GM19025 (cell line): ENCODE measurements around the gene RAD52.
"Not testable (repeated sequence)": the region's sequence is repeated elsewhere in the genome, so short reads cannot be mapped to it uniquely, and the experiment has no call there.

Experiments
- ATAC-seq: cut with Tn5 transposase; IDR thresholded peaks from one replicate; pipeline ENCODE4 v1.9.1; 2021; ENCODE audit warnings: mild to moderate bottlenecking, low read depth, moderate library complexity; ENCODE audit not compliant: unreplicated experiment

Gene RAD52

DNA sequence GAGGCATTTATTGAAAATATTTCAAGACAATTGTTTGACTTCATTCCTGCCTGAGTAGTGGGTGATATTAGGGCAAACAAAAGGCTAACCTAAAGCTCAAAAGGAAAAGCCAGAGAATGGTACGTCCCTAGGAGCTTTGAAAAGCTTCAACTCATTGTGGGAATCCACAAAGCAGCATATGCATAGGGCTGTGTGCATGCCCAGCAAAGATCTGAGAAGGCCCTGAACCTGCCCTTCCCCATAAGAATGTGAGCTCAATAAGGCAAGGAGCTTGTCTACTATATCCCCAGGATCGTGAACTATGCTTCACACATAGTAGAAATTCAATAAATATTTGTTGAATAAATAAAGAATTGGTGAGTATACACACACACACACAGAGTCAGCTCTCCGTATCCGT lies 19.1 kb upstream of the RAD52 start:
- no peak for ATAC-seq

DNA sequence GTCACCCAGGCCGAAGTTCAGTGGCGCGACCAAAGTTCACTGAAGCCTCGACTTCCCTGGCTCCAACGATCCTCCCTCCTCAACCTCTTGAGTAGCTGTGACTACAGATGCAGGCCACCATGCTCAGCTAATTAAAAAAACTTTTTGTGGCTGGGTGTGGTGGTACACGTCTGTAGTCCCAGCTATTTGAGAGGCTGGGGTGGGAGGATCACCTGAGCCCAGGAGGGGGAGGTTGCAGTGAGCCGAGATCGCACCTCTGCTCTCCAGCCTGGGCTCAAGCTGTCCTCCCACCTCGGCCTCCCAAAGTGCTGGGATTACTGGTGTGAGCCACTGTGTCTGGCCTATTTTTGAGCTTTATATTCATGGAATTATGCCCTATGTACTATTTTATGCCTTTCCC lies 18.1 kb upstream of the RAD52 start:
- no peak for ATAC-seq

DNA sequence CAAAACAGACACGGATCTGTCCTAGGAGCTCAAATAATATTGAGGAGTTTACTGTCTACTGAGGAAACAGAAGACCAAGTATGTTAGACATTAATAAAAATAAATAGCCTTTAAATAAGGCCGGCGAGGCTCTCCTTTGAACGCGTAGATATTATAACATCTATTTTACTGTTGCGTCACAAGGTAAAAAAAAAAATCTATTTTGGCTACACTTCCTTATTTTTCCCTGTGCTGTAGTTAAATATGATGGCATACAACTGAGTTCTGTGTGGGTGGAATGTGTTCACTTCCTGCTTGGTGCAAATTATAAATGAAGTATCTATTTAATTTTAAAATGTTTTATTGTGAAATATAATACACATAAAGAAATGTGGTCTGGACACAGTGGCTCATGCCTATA lies 17.2 kb upstream of the RAD52 start:
- ATAC-seq: no peak

DNA sequence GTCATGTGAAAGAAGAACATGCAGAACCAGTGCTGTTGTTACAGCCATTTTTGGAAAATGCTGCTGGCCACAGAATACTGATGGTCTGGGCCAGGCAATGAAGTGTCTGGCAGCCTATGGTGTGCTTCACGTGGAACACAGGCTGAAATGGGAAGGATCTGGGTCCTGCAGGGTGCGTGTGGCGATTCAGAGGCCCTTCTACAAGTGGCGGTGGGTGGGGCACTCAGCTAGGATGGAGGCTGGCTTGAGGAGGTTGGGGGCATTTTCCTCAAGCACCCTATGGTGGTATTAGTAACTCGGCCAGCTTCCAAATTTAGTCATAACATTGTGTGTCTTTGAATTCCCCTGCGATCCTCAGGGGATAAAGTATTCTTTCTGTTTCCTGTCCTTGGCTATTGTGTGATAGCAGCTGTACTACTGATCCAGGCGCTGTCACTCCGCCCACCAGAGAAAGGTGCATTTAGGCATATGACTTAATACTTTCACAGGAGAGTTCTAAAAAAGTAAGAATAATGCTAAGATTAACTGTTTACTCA lies 9.2 kb upstream of the RAD52 start:
- ATAC-seq: no peak

DNA sequence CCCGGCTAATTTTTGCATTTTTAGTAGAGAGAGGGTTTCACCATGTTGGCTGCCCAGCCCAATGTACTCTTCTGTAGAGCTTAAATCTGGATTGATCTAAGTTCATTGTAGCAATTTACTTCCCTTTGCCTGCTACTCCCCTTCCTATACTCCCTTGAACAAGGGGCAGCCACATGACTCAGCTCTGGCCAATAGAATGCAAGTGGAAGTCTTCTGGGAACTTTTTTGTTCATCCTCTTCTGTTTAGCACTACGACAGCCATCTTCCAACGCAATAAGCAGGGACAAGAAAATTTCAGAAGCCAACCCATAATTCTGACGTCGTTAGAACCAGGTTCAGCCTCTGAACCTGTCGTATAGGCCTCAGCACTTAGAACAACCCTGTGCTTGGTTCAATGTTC lies 6.4 kb upstream of the RAD52 start:
- ATAC-seq: no peak

DNA sequence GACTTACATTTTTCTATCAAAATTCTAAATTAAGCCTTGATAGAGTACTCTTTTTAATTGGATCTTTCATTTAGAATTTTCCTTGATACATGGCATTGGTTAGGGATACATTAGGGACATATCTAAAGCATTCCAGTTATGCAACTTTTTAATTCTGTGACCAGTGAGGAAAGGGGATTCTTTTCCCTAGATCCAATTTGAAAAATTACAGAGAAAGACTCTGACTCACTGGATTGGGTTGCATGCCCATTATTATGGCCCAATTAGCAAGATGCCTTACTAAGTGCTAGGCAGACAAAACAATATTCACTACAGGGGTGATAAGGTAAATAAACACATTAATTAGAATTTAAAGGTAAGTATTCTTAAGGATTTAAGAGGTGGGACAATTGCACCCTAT lies 5.2 kb upstream of the RAD52 start:
- no peak for ATAC-seq

DNA sequence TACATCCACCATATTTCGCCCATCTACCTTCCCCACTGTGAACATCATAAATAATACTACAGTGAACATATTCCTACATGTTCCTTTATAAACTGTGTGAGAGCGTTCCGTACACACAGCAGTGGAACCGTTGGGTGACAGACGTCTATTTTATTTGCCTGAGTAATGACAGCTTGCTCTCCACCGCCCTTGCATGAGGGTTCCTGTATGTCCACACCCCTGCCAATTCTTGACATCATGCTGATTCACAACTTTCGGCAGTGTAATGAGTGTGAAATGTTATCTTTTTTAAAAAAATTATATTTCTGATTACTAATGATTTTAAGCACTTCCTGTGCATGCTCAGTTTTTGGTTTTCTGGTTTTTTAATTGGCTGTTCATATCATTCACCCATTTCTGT lies 4.3 kb upstream of the RAD52 start:
- no peak for ATAC-seq

DNA sequence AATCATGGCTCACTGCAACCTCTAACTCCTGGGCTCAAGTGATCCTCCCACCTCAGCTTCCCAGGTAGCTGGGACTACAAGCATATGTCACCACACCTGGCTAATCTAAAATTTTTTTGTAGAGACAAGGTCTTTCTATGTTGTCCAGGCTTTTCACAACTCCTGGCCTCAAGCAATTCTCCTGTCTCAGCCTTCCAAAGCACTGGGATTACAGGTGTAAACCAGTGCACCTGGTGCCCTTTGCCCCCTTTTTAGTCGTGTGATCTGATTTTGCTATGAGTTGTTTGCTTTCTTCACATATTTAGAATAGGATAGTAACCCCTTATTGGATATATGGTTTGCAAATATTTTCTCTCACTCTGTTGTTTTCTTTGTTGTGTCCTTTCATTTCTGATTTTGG lies 1.7 kb upstream of the RAD52 start:
- ATAC-seq: no peak

DNA sequence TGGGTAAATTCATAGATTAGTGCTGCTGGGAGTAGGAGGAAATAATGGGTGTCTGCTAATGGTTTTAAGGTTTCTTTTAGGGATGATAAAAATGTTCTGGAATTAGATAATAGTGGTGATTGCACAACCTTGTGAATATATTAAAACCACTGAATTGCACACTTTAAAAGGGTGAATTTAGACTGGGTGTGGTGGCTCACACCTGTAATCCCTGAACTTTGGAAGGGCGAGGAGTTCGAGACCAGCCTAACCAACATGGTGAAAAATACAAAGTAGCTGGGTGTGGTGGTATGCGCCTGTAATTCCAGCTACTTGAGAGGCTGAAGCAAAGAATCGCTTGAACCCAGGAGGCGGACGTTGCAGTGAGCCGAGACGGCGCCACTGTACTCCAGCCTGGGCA lies 1.3 kb downstream of the RAD52 start:
- ATAC-seq: no peak

DNA sequence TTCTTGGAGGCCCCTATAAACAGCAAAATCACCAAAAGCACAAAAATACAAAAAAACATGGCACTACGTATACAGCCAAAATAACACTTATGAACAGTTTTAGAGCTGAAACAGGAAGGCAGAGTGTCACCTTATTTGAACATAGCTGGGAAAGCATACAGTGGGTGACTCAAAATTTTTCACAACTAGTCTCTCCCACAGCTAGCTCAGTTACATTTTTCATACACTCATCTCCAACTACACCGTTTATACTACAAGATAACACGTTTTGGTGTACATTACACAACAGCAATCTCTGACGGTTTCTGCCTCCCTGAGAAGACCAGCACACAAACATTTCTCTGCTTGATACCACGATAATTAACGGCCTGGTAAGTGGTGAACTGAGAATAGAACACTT lies 2.9 kb downstream of the RAD52 start:
- ATAC-seq: no peak

DNA sequence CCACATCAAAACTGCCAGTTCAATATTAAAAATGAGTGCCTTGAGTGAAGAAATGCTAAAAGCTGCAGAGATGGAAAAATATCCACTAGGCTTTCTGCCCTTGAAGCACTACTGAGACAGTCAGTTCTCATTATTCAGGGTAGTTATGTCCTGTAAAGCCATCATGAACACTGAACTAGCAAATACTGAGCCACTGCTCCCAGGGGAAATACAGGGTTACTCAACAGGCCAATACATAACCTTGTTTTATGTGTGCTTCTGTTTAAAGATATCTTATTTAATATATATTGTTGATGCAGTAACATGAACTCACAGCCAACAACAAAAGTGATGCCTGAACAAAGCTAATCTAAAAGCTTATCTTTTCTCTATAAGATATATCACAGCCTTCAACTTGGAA lies 3.3 kb downstream of the RAD52 start:
- no peak for ATAC-seq

DNA sequence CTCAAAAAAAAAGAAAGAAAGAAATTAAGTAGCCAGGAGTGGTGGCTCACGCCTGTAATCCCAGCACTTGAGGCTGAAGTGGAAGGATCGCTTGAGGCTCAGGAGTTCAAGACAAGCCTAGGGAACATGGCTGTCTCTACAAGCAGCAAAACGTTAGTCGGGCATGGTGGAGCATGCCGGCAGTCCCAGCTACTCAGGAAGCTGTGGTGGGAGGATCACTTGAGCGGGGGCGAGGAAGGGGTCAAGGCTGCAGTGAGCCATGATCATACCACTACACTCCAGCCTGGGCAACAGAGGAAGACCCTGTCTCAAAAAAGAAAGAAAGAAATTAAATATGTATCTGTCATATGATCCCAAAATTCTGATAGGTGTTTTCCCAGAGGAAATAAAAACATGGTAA lies 5.3 kb downstream of the RAD52 start:
- ATAC-seq: no peak

DNA sequence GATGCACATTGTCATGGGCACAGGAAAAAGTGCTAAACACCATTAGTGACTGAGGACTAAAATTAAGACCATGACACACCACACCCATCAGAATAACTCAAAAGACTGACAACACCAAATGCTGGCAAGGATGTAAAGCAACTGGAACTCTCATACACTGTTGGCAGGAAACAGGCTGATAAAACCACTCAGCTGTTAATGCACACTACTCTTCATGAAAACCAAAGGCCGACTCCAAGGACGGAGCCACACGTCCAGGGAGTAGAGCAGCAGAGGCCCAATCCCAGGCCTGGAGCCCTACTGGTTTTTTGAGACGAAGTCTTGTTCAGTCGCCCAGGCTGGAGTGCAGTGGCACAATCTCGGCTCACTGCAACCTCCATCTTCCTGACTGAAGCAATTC lies 6.4 kb downstream of the RAD52 start:
- no peak for ATAC-seq

DNA sequence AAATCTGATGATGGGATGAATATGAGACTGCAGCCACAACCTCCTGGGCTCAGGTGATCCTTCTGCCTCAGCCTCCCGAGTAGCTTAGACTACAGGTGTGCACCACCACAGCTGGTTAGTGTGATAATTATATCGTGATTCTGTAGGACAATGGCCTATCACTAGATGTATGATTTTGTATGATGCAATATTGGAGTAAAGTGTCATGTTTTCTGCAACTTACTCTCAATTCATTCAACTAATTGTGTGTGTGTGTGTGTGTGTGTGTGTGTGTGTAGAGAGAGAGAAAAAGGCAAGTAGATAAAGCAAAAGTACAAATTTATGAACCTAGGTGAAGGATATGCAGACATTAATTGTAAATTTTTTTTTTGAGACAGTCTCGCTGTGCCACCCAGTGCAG lies 10.7 kb downstream of the RAD52 start:
- ATAC-seq: no peak

DNA sequence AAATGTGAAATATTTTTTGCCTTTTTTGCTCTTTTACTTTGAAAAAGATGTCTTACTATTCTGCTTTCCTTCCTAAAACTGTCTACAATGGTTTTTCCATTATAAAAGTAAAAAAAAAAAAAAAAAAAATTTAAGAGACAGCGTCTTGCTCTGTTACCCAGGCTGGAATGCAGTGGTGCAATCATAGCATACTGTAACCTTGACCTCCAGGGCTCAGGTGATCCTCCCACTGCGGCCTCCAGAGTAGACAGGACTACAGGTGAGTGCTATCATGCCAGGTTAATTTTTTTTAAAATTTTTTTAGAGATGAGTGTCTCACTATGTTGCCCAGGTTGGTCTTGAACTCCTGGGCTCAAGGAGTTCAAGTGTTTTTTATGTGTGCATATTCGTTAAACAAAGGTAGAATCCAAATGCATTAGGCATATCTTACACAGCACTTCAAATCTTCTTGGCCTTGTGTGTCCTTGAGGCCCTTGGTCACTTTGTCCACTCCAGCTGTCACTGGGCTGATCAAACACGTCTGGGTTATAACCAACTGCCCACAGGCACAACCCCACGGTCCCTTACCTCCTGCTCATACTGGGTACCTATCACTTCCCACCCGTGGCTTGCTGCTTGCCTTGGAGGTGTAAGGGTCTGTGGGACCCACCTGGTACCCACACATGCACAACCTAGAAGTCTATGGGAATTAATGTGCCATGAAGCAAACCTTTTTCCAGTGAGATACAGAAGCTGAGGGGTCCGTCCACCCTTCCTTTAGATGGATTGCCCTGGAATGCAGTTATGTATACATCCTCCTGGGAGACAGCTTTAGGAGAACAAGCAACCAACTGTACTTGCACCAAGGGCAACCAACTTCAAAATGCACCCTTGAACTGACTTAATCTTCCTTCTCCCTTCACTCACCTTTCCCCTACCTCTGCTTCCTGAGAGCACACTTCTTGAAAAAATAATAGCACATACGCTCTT lies 12.8 kb downstream of the RAD52 start:
- no peak for ATAC-seq

DNA sequence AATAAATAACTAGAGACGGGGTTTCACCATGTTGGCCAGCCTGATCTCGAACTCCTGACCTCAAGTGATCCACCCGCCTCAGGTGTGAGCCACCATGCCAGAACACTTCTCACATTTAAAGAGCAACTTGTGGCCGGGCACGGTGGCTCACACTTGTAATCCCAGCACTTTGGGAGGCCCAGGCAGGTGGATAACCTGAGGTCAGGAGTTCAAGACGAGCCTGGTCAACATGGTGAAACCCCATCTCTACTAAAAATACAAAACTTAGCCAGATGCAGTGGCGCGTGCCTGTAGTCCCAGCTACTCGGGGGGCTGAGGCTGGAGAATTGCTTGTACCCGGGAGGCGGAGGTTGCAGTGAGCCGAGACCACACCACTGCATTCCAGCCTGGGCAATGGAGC lies 13.6 kb downstream of the RAD52 start:
- not testable (repeated sequence) for ATAC-seq

DNA sequence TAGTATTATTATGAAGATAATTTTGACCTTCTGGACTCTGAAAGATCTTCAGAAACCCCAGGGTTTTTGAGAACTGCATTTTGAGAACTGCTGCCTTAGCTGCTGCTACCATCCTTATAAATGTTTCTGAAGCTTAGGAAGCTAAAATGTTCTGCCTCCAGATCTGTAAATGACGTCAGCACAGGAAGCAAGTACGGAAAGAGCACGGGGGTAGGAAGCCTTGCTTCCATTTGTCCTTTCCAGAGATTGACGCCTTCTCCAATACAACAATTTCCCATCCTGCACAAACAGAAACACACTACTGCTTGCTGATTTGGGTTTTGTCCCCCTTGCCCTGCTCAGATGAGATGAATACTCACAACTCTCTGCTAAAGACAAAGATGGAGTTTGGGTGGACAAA lies 17.9 kb downstream of the RAD52 start:
- ATAC-seq: no peak

DNA sequence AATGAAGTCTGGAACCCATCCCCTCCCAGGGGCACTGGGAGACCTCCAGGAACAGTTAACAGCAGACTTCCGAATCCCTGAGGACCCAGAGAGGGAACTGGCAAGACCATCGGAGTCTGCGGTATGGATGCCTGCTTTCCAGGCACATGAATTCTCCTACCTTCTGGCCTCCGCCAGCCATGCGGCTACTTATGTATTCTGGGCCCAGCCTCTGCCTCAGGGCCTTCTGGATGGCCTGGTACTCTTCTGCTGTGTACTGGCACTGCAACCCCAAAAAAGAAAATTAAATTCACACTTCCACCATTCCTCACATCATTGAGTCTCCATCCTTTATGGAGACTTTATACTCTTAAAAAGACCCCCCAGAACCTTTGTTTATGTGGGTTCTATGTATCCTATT lies 18.4 kb downstream of the RAD52 start:
- ATAC-seq: no peak

DNA sequence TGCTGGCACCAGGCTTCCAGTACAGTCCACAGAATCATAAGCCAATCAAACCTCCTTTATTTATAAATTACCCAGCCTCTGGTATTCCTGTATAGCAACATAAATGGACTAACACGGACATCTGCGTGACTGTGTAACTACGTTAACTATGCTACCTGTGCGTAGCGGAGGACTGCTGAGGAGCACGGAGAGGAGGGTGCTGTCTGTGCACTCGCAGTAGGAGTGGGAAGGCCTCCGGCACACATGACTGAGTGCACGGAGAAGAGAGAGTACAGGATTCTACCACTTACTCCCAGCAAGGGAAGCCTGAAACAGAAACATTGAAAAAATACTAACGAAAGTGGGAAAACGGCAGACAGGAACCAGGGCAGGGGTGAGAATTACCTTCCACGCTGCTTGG lies 22.9 kb downstream of the RAD52 start:
- no peak for ATAC-seq

DNA sequence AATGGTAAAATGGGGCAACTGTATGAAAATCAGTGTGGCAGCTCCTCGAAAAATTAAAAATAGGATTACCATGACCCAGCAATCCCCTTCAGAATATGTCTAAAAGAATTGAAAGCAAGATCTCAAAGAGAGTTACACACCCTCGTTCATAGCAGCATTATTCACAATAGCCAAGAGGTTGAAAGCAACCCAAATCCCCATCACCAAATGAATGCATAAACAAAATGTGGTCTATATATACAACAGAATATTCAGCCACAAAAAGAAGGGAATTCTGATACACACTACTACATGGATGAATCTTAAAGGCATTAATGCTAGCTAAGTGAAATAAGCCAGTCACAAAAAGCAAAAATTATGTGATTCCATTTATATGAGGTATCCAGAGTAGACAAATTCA lies 27.2 kb downstream of the RAD52 start:
- ATAC-seq: no peak

DNA sequence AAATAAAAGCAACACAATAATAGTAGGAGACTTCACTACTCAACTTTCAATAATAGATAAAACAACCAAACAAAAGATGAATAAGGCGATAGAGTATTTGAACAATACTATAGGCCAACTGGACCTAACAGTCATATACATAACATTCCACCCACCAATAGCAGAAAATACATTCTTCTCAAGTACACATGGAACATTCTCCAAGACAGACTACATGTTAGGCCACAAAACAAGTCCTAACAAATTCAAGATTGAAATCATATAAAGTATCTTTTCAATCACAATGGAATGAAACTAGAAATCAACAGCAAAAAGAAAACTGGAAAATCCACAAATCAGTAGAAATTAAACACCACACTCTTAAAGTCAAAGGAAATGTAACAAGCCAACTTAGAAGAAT lies 28.8 kb downstream of the RAD52 start:
- no peak for ATAC-seq

DNA sequence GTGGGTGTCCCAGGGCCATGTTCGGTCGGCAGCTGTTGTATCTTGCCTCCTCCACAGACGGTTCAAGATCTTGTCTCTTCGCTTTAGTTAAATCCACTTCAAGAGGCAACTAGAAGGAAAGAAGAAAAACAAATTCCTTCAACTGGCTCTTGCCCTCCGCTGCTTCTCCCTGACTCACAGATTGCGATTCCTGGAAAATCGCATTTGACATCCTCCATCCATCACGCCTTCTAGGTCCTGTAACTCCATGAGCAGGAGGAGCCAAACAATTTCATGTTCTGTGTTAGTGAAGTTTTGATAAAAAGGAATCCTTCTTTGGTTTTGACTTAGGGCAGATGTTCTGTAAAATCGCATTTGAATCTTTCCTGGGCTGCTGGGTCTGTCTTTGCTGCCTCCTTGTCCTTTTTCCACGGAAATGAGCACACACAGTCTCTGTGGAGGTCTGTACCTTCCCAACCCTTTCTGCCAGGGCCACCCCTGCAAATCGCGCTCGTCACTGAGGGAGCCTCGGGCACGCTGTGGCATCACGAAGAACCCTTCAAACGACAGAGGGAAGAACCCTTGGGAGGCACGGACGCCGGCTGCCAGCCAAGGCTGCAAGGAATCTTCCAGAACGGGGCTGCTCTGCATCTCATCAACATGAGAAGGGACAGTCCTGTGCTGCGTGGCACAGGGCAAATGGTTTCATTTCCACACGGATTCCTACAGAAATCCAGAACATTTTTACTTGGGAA lies 32.6 kb downstream of the RAD52 start:
- no peak for ATAC-seq
